NB4 (cell line): Measurements from ENCODE around the gene PCSK4.

Experiments used
- DNase-seq: peaks from one replicate; pipeline ENCODE4 v3.0.0; 2010; ENCODE audit warnings: low read depth
- H3K4me3 ChIP-seq: one replicate; pipeline ENCODE4 v1.5.1; 2011; ENCODE audit warnings: mild to moderate bottlenecking, low read depth, low read length, moderate library complexity
- MYC ChIP-seq: IDR thresholded peaks from 2 replicates; pipeline ENCODE4 v1.6.1; 2011; ENCODE audit warnings: low read depth, low read length
- POLR2A ChIP-seq: IDR thresholded peaks from 2 replicates; pipeline ENCODE4 v1.6.1; 2011; ENCODE audit warnings: mild to moderate bottlenecking; ENCODE audit not compliant: insufficient read length; ENCODE audit errors: extremely low read depth
- TF ChIP-seq, protein P1 (sequence below): IDR thresholded peaks from one replicate; pipeline ENCODE4 v1.5.1; 2012; ENCODE audit warnings: low read depth, low read length
- TF ChIP-seq, protein P2 (sequence below): IDR thresholded peaks from 2 replicates; pipeline ENCODE4 v1.6.1; 2011; ENCODE audit warnings: low read depth, low read length

The PCSK4 gene

DNA sequence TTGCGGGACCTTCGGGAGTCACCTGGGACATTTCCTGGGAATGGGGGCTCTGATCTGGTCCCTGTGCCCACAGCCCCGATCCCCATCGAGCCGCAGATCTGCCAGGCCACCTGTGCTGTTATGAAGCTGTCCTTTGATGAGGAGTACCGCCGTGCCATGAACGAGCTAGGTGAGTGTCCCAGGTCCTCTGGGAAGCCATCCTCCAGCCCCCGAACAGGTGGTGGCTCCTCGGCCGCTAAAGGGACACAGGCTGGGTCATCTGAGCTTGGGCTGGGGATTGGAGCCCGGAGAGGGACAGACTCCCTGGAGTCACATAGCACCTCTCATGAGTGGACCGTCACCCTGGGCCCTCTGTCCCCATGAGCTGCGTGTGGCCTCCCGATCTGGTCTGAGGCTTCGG lies 32.3 kb downstream of the PCSK4 start:
- TF ChIP-seq, protein P1, sequence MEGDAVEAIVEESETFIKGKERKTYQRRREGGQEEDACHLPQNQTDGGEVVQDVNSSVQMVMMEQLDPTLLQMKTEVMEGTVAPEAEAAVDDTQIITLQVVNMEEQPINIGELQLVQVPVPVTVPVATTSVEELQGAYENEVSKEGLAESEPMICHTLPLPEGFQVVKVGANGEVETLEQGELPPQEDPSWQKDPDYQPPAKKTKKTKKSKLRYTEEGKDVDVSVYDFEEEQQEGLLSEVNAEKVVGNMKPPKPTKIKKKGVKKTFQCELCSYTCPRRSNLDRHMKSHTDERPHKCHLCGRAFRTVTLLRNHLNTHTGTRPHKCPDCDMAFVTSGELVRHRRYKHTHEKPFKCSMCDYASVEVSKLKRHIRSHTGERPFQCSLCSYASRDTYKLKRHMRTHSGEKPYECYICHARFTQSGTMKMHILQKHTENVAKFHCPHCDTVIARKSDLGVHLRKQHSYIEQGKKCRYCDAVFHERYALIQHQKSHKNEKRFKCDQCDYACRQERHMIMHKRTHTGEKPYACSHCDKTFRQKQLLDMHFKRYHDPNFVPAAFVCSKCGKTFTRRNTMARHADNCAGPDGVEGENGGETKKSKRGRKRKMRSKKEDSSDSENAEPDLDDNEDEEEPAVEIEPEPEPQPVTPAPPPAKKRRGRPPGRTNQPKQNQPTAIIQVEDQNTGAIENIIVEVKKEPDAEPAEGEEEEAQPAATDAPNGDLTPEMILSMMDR = no peak
- TF ChIP-seq POLR2A (no peak), MYC (no peak)
- TF ChIP-seq, protein P2, sequence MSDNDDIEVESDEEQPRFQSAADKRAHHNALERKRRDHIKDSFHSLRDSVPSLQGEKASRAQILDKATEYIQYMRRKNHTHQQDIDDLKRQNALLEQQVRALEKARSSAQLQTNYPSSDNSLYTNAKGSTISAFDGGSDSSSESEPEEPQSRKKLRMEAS = no peak
- no peak overlapping the region for H3K4me3 ChIP-seq
- no peak for DNase-seq

DNA sequence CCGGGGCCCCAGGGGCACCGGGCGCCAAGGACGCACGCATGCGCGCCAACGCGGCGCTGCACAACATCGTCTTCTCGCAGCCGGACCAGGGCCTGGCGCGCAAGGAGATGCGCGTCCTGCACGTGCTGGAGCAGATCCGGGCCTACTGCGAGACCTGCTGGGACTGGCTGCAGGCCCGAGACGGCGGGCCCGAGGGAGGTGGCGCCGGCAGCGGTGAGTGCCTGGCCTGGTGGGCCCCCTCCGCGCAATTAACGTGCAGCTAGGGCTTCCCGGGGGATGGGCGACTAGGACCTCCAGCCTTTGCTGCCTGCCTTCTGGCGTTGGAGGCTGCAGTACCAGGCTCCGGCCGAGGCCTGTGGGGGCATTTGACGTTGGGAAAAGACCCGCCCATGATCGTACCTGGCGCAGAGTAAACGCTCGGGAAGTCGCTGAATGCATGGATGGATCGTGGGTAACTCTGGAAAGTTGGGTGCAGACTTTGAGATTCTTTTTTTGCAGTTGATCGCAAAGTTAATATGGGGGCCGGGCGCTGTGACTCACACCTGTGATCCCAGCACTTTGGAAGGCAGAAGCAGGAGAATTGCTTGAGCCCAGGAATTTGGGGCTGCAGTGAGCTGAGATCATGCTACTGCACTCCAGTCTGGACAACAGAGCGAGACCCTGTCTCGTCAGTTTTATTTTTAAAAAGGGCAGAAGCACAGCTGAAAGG lies 33.0 kb downstream of the PCSK4 start:
- TF ChIP-seq, protein P2 = no peak
- TF ChIP-seq MYC (no peak), POLR2A (no peak)
- TF ChIP-seq, protein P1 = no peak
- H3K4me3 ChIP-seq = no peak overlapping the region
- DNase-seq = no peak

DNA sequence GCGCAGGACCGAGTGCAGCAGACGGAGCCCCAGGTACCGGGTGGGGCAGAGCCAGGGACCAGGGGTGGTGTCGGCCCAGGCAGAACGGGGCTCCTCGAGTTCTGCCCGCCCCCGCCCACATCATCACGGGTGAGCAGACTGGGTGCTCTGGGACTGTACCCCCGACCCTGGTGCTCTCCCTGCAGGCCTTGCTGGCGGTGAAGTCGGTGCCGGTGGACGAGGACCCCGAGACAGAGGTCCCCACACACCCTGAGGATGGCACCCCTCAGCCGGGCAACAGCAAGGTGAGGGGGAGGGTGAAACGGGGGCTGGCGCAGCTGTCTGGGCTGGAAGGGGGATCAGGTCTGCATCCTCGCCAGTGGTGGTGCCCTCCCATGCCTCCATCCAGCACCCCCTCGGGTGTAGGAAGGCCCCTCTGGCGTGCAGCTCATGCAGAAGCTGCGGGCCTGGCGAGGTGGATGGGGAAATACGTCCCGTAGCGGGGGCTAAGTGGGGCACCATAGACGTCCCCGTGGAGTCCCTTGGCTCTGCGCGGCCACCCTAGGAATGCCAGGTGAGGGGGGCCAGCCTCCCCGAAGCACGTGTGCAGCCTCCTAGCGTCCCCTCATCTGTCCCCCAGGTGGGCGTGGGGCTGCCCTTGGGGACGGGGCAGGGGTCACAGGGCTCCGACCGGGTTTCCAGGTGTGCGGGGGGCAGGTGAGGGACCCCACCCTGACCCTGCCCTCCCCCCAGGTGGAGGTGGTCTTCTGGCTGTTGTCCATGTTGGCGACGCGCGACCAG lies 33.8 kb downstream of the PCSK4 start:
- TF ChIP-seq, protein P2 = no peak
- TF ChIP-seq, protein P1 = no peak
- TF ChIP-seq MYC (no peak), POLR2A (no peak)
- no peak for DNase-seq
- no peak overlapping the region for H3K4me3 ChIP-seq

DNA sequence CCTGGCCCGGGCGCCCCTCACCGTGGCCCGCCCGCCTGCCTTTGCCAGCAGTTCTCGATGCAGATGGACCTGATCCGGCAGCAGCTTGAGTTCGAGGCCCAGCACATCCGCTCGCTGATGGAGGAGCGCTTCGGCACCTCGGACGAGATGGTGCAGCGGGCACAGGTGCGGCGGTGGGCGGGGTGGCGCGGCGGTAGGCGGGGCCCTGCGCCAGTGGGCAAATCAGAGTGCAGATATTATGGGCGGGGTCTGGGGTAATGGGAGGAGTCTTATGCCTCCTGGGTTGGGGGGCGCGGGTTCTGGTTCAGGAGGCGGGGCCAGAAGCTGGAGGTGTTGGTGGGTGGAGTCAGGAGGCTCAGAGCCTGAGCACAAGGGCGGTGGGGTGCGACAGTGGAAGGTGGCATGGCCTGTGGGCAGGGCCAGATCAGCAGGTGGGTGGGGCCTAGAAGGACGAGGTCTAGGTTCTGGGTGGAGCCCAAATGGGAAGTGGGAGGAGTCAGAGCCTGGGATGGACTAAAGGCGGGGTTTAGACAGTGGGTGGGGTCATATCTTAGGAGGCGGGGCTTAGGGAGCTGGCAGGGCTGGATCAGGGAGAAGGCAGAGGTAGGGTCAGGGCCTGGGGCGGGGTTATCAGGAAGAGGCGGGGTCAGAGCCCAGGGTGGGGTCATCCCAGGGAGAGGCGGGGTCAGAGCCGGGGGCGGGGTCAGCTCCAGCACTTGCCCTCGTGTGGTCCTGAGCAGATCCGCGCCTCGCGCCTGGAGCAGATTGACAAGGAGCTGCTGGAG lies 34.6 kb downstream of the PCSK4 start:
- no peak overlapping the region for H3K4me3 ChIP-seq
- DNase-seq = no peak
- no peak for TF ChIP-seq MYC
- no peak for TF ChIP-seq POLR2A
- TF ChIP-seq, protein P2 = no peak
- TF ChIP-seq, protein P1 = no peak

DNA sequence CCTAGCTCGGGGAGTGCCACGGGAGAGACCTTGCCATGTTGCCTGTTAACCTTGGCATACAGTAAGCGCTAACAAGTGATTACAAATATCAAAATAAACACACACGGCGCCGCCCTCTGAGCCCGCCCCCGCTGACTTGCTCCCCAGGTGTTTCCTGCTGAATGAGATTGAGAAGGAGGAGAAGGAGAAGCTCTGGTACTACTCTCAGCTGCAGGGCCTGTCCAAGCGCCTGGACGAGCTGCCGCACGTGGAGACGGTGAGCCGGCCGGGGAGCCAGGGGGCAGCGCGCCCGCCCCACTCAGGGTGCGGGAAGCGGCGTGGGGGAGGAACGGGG lies 35.2 kb downstream of the PCSK4 start:
- TF ChIP-seq, protein P1 = no peak
- TF ChIP-seq, protein P2 = peak; percentile 26; the same call in 1 of the 2 replicates
- DNase-seq = no peak
- no peak overlapping the region for H3K4me3 ChIP-seq
